Measurements from ENCODE around the gene ANKS1B.

Gene ANKS1B

DNA sequence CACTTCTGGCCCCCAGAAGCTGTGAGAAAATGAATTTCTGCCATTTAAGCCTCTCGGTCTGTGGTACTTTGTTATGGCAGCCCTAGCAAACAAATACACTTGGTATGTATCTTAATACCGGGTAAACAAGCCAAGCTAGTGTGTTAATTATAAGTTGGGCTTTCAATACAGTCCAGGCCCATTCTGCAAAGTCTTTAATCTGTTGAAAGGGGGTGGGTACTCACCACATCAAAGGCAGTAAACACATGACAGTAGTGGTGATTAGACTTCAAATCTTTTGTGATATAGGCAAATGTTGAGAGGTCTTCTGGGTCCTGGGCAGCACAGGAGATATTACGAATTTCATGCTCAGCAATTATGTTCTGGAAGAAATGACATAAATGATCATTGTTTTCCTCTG, 1211.9 kb downstream of the ANKS1B start:
- H3K9ac ChIP-seq: no peak overlapping the region
- no peaks in the 10 kb centered on the region for H4K20me1 ChIP-seq (ENCODE audit: insufficient read depth)
- no peak overlapping the region for H2AFZ ChIP-seq (ENCODE audit: low read depth)
- H3K4me3 ChIP-seq (IDR thresholded peaks at IDR 0.05; ENCODE audit: insufficient read depth, low read depth, low read length): no peak overlapping the region
- H3K79me2 ChIP-seq (ENCODE audit: insufficient read depth, low read depth): no peaks in the 10 kb centered on the region
- H3K4me2 ChIP-seq: no peak overlapping the region
- no peaks in the 10 kb centered on the region for H3K4me1 ChIP-seq (ENCODE audit: low read depth, poor library complexity, severe bottlenecking)
- TF ChIP-seq, protein P1, sequence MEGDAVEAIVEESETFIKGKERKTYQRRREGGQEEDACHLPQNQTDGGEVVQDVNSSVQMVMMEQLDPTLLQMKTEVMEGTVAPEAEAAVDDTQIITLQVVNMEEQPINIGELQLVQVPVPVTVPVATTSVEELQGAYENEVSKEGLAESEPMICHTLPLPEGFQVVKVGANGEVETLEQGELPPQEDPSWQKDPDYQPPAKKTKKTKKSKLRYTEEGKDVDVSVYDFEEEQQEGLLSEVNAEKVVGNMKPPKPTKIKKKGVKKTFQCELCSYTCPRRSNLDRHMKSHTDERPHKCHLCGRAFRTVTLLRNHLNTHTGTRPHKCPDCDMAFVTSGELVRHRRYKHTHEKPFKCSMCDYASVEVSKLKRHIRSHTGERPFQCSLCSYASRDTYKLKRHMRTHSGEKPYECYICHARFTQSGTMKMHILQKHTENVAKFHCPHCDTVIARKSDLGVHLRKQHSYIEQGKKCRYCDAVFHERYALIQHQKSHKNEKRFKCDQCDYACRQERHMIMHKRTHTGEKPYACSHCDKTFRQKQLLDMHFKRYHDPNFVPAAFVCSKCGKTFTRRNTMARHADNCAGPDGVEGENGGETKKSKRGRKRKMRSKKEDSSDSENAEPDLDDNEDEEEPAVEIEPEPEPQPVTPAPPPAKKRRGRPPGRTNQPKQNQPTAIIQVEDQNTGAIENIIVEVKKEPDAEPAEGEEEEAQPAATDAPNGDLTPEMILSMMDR (conservative IDR thresholded peaks at IDR 0.05; ENCODE audit: low read depth, low read length): no peak
- no peaks in the 10 kb centered on the region for H3K27me3 ChIP-seq (ENCODE audit: insufficient read depth, low read depth)
- H3K27ac ChIP-seq: no peak overlapping the region
- H3K36me3 ChIP-seq (ENCODE audit: insufficient read depth): no peaks in the 10 kb centered on the region

DNA sequence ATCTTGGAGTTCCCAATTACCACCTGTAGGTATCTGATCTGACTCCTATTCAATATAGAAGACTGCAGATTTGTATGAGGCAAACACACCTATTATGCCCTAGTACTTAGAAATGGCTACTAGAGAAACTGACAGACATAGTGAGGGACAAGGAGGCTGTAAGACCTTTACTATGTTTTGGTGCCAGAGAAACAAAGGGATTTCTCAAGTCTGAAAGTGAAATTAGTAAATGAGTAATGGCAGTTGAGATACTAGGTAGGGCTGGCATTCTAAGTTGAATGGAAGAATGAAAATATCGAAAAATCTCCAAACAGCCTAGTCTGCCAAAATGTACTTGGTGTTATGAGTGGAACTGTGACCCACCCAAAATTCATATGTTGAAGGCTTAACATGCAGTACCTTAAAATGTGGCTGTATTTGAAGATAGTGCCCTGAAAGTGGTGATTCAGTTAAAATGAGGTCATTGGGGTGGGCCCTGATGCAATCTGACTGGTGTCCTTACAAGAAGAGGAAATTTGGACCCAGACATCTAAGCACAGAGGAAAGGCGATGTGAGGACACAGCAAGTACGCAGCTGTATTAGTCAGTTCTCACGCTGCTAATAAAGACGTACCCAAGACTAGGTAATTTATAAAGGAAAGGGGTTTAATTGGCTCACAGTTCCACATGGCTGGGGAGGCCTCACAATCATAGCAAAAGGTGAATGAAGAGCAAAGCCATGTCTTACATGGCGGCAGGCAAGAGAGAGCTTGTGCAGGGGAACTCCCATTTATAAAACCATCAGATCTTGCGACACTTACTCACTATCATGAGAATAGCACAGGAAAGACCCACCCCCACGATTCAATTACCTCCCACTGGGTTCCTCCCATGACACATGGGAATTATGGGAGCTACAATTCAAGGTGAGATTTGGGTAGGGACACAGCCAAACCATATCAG, 1212.7 kb downstream of the ANKS1B start:
- Histone ChIP-seq H4K20me1 (ENCODE audit: insufficient read depth) (no peaks in the 10 kb centered on the region), H3K9ac (no peak overlapping the region), H3K36me3 (ENCODE audit: insufficient read depth) (no peaks in the 10 kb centered on the region), H3K27me3 (ENCODE audit: insufficient read depth, low read depth) (no peaks in the 10 kb centered on the region), H2AFZ (ENCODE audit: low read depth) (no peak overlapping the region), H3K4me2 (no peak overlapping the region), H3K27ac (no peak overlapping the region), H3K4me1 (ENCODE audit: low read depth, poor library complexity, severe bottlenecking) (no peaks in the 10 kb centered on the region), H3K4me3 (IDR thresholded peaks at IDR 0.05; ENCODE audit: insufficient read depth, low read depth, low read length) (no peak overlapping the region), H3K79me2 (ENCODE audit: insufficient read depth, low read depth) (no peaks in the 10 kb centered on the region)
- TF ChIP-seq, protein P1 (conservative IDR thresholded peaks at IDR 0.05; ENCODE audit: low read depth, low read length): no peak

DNA sequence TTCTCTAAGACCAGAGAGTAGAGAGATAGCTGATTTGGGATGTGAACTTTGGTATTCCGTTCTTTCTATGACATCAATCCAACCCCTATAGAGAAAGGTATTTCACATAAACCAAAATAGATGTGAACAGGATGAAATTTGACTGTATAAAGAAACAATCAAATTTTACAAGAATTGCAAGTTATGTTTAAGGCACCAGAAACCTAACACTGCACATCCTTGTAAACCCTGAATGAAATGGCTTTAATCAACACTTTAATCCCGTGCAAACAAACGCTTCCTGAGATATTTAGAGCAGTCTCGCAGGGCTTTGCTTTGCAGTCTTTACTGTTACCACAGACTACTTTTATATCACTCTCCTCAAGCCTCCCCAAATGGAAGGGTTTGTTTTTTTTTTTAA, 1214.5 kb downstream of the ANKS1B start:
- TF ChIP-seq, protein P1 (conservative IDR thresholded peaks at IDR 0.05; ENCODE audit: low read depth, low read length): no peak
- Histone ChIP-seq H3K9ac (no peak overlapping the region), H3K27ac (no peak overlapping the region), H3K27me3 (ENCODE audit: insufficient read depth, low read depth) (no peaks in the 10 kb centered on the region), H3K36me3 (ENCODE audit: insufficient read depth) (no peaks in the 10 kb centered on the region), H2AFZ (ENCODE audit: low read depth) (no peak overlapping the region), H3K4me2 (no peak overlapping the region), H3K4me1 (ENCODE audit: low read depth, poor library complexity, severe bottlenecking) (no peaks in the 10 kb centered on the region), H3K4me3 (IDR thresholded peaks at IDR 0.05; ENCODE audit: insufficient read depth, low read depth, low read length) (no peak overlapping the region), H4K20me1 (ENCODE audit: insufficient read depth) (no peaks in the 10 kb centered on the region), H3K79me2 (ENCODE audit: insufficient read depth, low read depth) (no peaks in the 10 kb centered on the region)

DNA sequence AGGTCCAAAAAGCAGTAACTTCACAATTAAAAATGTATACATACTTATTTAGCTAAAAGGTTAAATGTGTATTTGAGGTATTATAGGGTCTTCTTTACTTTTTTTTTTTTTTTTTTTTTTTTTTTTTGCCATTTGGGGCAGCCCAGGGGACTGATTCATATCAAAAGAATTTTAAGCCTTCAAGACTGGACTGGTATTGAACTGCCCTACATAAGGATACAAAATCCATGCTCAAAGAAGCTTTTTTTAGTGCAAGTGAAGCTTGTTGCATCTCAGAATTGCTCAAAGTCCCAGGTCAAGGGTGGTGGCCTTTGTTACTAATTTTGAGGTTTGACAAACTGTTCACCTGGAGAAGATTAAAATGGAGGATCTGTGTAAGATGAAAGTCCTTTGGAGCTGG, 1215.7 kb downstream of the ANKS1B start:
- H3K9ac ChIP-seq: no peak overlapping the region
- H4K20me1 ChIP-seq (ENCODE audit: insufficient read depth): no peaks in the 10 kb centered on the region
- TF ChIP-seq, protein P1 (conservative IDR thresholded peaks at IDR 0.05; ENCODE audit: low read depth, low read length): no peak
- no peak overlapping the region for H2AFZ ChIP-seq (ENCODE audit: low read depth)
- no peaks in the 10 kb centered on the region for H3K79me2 ChIP-seq (ENCODE audit: insufficient read depth, low read depth)
- no peak overlapping the region for H3K4me3 ChIP-seq (IDR thresholded peaks at IDR 0.05; ENCODE audit: insufficient read depth, low read depth, low read length)
- H3K4me1 ChIP-seq (ENCODE audit: low read depth, poor library complexity, severe bottlenecking): no peaks in the 10 kb centered on the region
- H3K27ac ChIP-seq: no peak overlapping the region
- no peak overlapping the region for H3K4me2 ChIP-seq
- no peaks in the 10 kb centered on the region for H3K36me3 ChIP-seq (ENCODE audit: insufficient read depth)
- H3K27me3 ChIP-seq (ENCODE audit: insufficient read depth, low read depth): no peaks in the 10 kb centered on the region
